ENCODE measurements around the gene LRP10. TPM values are rescaled to one million over a fixed set of nuclear protein-coding genes. Genes with fewer than 3 reads are reported as not detected.

Gene LRP10
- total RNA-seq, 4 donors from 2014 or later: 97.8 to 170 (median 157) TPM

- WGBS: 86% methylated on average over 9 of the region's 9 CpGs
- Histone ChIP-seq H3K9me3 (no peaks in the 10 kb centered on the region), H3K4me1 (peaks cover 86% of the 10 kb centered on the region), H3K4me3 (no peak overlapping the region), H3K27me3 (no peaks in the 10 kb centered on the region), H3K36me3 (peaks cover 60% of the 10 kb centered on the region), H3K27ac (no peak overlapping the region)
- DNase-seq (ENCODE audit: low spot score in 2 of 2): no peak
- TF ChIP-seq POLR2A (IDR thresholded peaks at IDR 0.05) (no peak), CTCF (IDR thresholded peaks at IDR 0.05) (no peak), POLR2AphosphoS5 (IDR thresholded peaks at IDR 0.05) (no peak), EP300 (IDR thresholded peaks at IDR 0.05) (no peak)
These were observed 26.5 kb upstream of the LRP10 start for GRCh38 chr14:22845103-22845394.

- 77% methylated on average over 25 of the region's 26 CpGs for WGBS
- Histone ChIP-seq H3K9me3 (no peaks in the 10 kb centered on the region), H3K27ac (peak overlapping the region; percentile 87), H3K36me3 (peaks cover 60% of the 10 kb centered on the region), H3K4me1 (peaks cover 87% of the 10 kb centered on the region), H3K4me3 (peak overlapping the region; percentile 6), H3K27me3 (no peaks in the 10 kb centered on the region)
- peak in 1 of 2 donors; percentile 65 for DNase-seq (ENCODE audit: low spot score in 2 of 2)
- TF ChIP-seq CTCF (IDR thresholded peaks at IDR 0.05) (no peak), POLR2A (IDR thresholded peaks at IDR 0.05) (no peak), POLR2AphosphoS5 (IDR thresholded peaks at IDR 0.05) (no peak), EP300 (IDR thresholded peaks at IDR 0.05) (no peak)
These were observed 25.5 kb upstream of the LRP10 start for GRCh38 chr14:22845821-22846625.

GRCh38 chr14:22846811-22847307 lies 24.7 kb upstream of the LRP10 start:
- Histone ChIP-seq H3K9me3 (no peaks in the 10 kb centered on the region), H3K27me3 (no peaks in the 10 kb centered on the region), H3K27ac (peak overlapping the region; percentile 87), H3K4me3 (peak overlapping the region; percentile 6), H3K36me3 (peaks cover 52% of the 10 kb centered on the region), H3K4me1 (peaks cover 89% of the 10 kb centered on the region)
- WGBS: 71% methylated on average over 11 of the region's 11 CpGs
- TF ChIP-seq EP300 (IDR thresholded peaks at IDR 0.05): no peak
- no peak for TF ChIP-seq POLR2A (IDR thresholded peaks at IDR 0.05)
- no peak for TF ChIP-seq CTCF (IDR thresholded peaks at IDR 0.05)
- no peak for TF ChIP-seq POLR2AphosphoS5 (IDR thresholded peaks at IDR 0.05)
- peak in 1 of 2 donors; percentile 62 for DNase-seq (ENCODE audit: low spot score in 2 of 2)

- Histone ChIP-seq H3K4me1 (peaks cover 86% of the 10 kb centered on the region), H3K27me3 (no peaks in the 10 kb centered on the region), H3K36me3 (peaks cover 43% of the 10 kb centered on the region)
These were observed 23.7 kb upstream of the LRP10 start for GRCh38 chr14:22847661-22848341.

More at GRCh38 chr14:22847661-22848341, 23.7 kb upstream of the LRP10 start:
- Histone ChIP-seq H3K27ac (peak overlapping the region; percentile 87), H3K4me3 (peak overlapping the region; percentile 13), H3K9me3 (no peaks in the 10 kb centered on the region)
- DNase-seq (ENCODE audit: low spot score in 2 of 2): peak in 1 of 2 donors; percentile 66
- 28% methylated on average over 12 of the region's 14 CpGs for WGBS
- no peak for TF ChIP-seq CTCF (IDR thresholded peaks at IDR 0.05)
- no peak for TF ChIP-seq POLR2A (IDR thresholded peaks at IDR 0.05)
- TF ChIP-seq EP300 (IDR thresholded peaks at IDR 0.05): no peak
- TF ChIP-seq POLR2AphosphoS5 (IDR thresholded peaks at IDR 0.05): no peak
